GM19328 (cell line): ENCODE data around the gene EPB41L1.
"Not testable (repeated sequence)": the region's sequence is repeated elsewhere in the genome, so short reads cannot be mapped to it uniquely, and the experiment has no call there.

Experiments used
- ATAC-seq: cut with Tn5 transposase; IDR thresholded peaks from one replicate; pipeline ENCODE4 v1.9.1; 2021; ENCODE audit warnings: mild to moderate bottlenecking, moderate library complexity; ENCODE audit not compliant: unreplicated experiment

EPB41L1 gene

GRCh38 chr20:36125097-36125496 is 29.4 kb upstream of the EPB41L1 start:
- ATAC-seq, result no peak

- no peak for ATAC-seq
Measured at GRCh38 chr20:36126836-36127527, 27.6 kb upstream of the EPB41L1 start.

GRCh38 chr20:36128463-36129159 is 25.9 kb upstream of the EPB41L1 start:
- no peak for ATAC-seq

DNA sequence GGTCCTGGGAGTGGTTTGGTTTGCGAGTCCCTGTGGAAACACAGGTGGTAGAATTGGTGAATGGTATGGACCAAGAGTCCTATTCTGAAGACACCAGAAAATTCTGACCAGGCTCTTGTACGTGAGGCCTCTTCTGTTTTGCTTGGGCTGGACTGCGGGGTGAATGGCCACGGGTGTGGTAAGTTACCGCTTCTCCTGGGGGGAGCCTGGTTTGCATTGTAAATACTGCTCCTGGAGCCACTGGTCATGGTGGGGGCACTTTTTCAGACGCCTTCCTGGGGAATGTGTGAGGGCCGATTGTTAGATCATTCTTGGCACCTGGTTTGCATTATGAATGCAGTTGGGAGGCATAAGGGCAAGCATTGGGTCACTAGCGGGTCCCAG is 25.4 kb upstream of the EPB41L1 start:
- ATAC-seq, result no peak

DNA sequence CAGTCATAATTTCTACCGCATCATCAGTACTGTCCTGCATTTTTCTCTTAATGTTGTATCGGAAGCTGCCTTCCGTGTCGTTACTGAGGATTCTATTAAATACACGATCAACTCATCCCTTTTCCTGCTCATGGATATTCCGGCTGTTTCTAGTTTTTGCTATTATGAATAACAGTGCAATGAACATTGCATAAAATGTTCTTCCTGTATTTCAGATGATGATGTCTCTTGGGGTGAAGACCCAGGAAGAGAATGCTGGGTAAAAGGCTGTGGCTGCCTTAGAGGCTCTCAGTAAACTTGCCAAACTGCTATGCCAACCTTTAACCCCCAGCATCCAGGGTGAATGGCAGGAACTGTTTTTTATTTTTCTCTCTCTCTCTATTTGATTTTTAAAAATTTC is 24.1 kb upstream of the EPB41L1 start:
- ATAC-seq, result no peak

GRCh38 chr20:36132802-36133211 is 21.7 kb upstream of the EPB41L1 start:
- ATAC-seq, result no peak

DNA sequence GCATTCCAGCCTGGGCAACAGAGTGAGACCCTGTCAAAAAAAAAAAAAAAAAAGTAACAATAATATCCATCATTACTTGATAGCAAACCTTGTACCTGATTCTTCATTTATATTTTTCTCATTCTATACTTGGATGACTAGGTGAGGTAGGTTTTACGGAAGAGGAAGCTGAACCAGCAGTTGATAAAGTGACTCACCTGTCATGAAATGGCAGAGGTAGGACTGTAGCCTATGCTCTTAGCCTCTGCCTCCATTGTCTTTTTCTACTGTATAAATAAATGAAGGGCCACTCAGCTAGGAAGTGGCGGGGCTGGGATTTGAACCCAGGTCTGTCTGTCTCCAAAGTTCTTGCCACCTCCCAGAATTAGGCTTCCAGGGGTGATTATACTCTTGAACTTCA is 20.7 kb upstream of the EPB41L1 start:
- no peak for ATAC-seq

GRCh38 chr20:36135159-36135558 is 19.4 kb upstream of the EPB41L1 start:
- no peak for ATAC-seq

- ATAC-seq, result no peak
Measured at GRCh38 chr20:36135821-36136220, 18.7 kb upstream of the EPB41L1 start.

DNA sequence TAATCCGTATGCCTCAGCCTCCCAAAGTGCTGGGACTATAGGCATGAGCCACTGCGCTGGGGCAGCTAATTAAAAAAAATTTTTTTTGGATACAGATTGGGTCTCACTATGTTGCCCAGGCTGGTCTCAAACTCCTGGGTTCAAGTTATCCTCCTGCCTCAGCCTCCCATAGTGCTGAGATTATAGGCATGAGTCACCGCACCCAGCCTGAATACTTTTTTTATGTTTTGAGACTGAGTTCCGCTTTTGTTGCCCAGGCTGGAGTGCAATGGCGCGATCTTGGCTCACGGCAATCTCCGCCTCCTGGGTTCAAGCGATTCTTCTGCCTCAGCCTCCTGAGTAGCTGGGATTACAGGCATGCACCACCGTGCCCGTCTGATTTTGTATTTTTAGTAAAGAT is 17.2 kb upstream of the EPB41L1 start:
- ATAC-seq, result not testable (repeated sequence)

GRCh38 chr20:36141310-36141709 is 13.2 kb upstream of the EPB41L1 start:
- ATAC-seq, result no peak

DNA sequence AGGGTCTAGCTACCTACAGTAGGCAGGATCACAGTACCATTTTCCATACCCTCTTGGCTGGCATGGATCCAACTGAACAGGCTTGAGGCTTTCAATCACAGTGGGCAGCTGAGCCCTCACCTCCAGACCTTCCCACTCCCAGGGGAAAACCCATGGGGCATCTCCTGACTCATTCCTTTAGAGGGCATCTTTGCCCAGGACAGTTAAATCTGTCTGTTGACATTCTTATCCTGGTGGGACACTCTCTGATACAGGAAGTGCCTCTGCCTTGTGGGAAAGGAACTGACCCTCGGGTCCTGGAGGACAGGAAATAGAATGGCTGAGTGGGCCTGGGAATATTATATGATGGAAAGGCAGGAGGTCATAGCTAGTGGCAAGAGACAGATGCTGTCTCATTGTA is 10.2 kb upstream of the EPB41L1 start:
- no peak for ATAC-seq

DNA sequence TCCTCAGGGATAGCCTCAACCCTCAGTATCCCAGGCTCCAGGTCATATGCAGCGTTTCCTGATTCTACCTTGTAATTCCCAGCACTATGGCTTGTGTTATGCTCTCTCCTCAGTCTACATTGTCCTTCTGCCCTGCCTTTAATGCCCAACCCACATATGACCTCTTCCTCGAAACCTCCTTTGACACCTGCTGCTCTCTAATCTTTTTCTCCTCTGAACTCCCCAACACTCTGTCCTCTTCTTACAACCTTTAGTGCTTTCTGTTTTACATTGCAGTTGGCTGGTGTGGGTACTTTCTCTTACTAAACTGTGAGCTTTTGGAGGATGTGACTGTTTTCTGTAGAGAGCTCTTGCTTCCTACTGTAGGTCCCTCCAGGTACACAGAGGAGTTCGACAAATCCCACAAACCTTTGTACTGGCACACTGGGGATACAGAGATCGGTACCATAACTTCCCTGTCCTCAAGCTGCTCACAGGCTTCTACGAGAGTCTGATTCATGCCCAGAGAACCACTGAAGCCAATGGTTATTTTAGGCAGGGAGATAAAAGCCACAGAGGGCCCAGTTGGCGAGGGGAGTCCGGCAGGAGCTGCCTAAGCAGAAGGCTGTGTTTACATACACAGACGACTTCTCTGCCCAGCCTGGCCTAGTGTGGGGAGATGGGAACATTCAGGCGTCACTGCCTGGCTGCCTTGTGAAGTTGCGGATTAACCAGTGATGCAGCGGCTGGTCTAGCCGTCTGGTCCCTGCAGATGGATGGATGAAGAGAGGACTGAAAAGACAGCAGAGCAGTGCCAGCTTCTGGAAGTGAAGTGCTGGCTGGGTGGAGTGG is 8.4 kb upstream of the EPB41L1 start:
- ATAC-seq, result no peak

DNA sequence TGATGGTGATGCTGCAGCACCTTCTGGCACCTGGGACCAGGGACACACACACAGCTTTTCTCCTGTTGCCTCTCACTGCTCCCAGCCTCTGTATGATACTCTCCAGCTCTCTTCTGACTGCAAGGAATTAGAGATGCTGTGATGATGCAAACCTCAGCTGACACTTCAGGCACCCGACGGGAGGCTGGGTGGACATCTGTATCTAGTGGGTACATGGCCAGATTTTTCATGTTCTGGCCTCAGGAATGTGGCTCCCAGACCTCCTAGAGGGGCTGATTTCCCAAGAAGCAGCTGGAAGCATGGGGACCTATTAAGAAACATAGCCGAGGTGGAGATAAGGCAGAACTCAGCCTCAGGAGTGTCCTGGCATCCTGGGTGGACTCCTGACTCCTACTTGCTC is 6.8 kb upstream of the EPB41L1 start:
- ATAC-seq, result no peak

GRCh38 chr20:36148439-36148838 is 6.1 kb upstream of the EPB41L1 start:
- ATAC-seq, result no peak

DNA sequence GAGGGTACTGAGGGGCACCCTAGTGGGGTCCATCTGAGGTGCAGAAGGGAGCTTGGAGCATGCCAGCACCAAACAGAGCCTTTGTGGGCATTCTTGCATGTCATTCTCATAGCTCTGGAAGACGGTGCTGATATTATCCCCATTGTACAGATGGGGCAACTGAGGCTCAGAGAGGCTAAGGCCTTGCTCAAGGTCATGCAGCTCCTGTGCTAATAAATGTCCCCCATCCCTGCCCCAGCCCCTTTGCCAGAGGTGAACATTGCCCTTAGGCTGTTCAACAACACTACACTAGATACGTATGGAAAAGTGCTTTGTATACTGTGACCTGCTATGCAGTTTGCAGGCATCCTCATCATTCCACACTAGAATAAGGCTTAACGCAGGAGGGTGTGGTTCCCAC is 5.5 kb upstream of the EPB41L1 start:
- ATAC-seq, result no peak

DNA sequence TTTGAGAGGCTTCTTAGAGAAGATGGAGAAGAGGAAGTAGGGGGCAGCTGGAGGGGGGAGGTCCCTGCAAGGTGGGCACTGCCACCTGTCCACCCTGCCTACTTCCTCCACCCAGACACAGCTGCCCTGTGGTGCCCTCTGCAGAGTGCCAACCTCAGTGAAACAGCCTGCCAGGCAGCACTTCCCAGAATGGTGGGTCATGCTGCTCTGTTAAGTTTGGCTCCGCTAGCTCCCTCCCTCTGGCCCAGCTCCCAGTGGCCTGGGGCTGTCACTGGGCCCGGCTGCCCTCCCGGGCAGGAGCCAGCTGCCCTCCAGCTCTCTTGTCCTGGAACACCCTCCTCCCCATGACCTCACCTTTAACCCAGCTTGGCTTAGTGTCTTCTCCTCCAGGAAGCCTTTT is 5.1 kb upstream of the EPB41L1 start:
- no peak for ATAC-seq

GRCh38 chr20:36150489-36150846 is 4.1 kb upstream of the EPB41L1 start:
- no peak for ATAC-seq

DNA sequence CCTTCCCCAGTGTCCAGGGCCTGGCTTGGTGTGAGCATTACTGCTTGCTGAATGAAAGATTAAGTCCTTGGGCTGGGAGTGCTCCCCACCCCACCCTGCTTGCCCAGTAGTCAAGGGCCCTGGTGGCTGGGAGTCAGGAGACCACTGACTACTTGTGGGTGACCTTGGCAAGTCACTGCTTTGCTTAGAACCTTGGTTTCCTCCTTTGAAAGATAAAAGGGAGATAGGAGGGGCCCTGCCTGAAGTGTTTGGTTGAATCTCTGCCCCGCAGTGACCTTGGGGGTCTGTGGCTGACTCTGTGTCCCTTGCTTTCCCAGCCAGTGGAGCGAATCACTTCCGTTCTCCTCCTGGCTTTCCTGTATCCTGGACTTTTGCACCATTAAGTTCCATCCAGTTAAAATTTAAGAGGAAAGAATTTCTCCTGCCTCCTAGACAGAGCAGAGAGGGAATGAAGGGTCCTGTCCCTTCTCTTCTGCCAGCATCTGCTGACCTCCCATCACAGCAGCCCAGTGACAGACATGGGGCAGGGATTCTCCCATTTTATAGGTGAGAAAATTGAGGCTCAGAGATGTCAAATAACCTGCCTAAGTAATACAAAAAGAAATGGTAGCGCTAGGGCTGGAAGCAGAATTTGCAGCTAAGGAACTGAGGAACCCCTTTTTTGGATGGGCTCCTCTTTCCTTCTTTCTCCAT is 3.5 kb upstream of the EPB41L1 start:
- no peak for ATAC-seq

DNA sequence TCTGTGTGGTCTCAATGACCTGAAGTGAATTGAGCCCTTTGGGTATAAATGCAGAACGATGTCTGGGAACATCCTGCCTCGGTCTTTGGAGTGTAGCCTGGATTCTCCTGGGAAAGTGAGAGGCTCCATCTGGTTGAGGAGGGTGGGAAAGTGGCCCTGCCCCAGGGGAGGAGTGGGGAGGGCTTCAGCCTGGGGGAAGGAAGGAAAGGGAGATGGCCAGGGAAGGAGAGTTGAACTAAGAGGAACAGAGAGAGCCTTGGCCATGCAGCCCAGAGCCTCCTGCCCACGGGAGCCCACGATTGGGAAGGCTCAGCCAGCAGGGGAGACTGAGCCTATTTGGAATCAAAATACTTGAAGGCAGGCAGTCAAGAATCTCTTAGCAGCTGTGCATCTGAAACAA is 2.3 kb upstream of the EPB41L1 start:
- no peak for ATAC-seq

- no peak for ATAC-seq
Measured at GRCh38 chr20:36153204-36153603, 1.3 kb upstream of the EPB41L1 start.
